A549 (cell line): ENCODE data around the gene C3orf20.

ENCODE experiments used
- ESRRA ChIP-seq: fragments of 150-350 bp; IDR thresholded peaks from 2 replicates; pipeline ENCODE4 v1.6.1; 2014; ENCODE audit warnings: mild to moderate bottlenecking, low read length, borderline replicate concordance
- HDAC2 ChIP-seq: fragments of 200-600 bp; sonication (generic); IDR thresholded peaks from 2 replicates; pipeline ENCODE4 v1.6.1; 2016
- NFE2L2 ChIP-seq: fragments of 150-350 bp; conservative IDR thresholded peaks from 2 replicates; pipeline ENCODE4 v1.6.1; 2014; ENCODE audit warnings: low read length
- NR3C1 ChIP-seq: fragments of >200 bp; sonication (Bioruptor Twin); formaldehyde crosslinking; IDR thresholded peaks from 3 replicates; pipeline ENCODE4 v1.6.1; 2017
- POLR2A ChIP-seq: IDR thresholded peaks from 2 replicates; pipeline ENCODE4 v1.6.1; 2012; ENCODE audit warnings: mild to moderate bottlenecking, low read length
- RCOR1 ChIP-seq: fragments of 150-350 bp; IDR thresholded peaks from 2 replicates; pipeline ENCODE4 v1.6.1; 2014; ENCODE audit warnings: antibody characterized with exemption, low read length, low read depth
- RFX5 ChIP-seq: fragments of 450-650 bp; IDR thresholded peaks from 2 replicates; pipeline ENCODE4 v1.7.1; 2014; ENCODE audit warnings: antibody characterized with exemption, mild to moderate bottlenecking, moderate library complexity
- TF ChIP-seq, protein P1 (sequence below): fragments of >200 bp; sonication (Bioruptor Twin); formaldehyde crosslinking; IDR thresholded peaks from 3 replicates; pipeline ENCODE4 v1.5.1; 2016
- TF ChIP-seq, protein P2 (sequence below): fragments of 250-450 bp; sonication (Bioruptor Pico); IDR thresholded peaks from 2 replicates; pipeline ENCODE4 v1.5.0; 2021; ENCODE audit warnings: mild to moderate bottlenecking, moderate library complexity, borderline replicate concordance
- TF ChIP-seq, protein P3 (sequence below): IDR thresholded peaks from 2 replicates; pipeline ENCODE4 v1.6.1; 2012

DNA sequence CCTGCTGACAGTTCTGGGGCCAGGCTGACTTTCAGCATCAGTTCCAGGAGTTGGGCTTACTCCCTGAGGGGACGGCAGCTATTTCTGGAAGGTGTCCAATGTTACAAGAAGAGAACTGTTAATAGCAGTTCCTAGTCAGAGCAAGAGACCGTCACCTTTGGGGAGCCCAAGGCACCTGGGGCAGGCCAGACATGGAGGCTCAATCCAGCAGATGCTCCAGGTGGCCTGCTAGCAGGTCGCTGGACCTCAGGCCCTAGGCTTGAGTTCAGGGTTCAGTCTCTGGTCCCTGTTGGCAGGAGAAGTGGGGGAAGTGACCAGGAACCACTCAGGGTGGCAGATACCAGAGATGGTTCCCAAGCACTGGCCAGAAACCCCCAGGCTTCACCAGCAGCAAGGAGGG lies 25.9 kb downstream of the C3orf20 start:
- TF ChIP-seq, protein P1, sequence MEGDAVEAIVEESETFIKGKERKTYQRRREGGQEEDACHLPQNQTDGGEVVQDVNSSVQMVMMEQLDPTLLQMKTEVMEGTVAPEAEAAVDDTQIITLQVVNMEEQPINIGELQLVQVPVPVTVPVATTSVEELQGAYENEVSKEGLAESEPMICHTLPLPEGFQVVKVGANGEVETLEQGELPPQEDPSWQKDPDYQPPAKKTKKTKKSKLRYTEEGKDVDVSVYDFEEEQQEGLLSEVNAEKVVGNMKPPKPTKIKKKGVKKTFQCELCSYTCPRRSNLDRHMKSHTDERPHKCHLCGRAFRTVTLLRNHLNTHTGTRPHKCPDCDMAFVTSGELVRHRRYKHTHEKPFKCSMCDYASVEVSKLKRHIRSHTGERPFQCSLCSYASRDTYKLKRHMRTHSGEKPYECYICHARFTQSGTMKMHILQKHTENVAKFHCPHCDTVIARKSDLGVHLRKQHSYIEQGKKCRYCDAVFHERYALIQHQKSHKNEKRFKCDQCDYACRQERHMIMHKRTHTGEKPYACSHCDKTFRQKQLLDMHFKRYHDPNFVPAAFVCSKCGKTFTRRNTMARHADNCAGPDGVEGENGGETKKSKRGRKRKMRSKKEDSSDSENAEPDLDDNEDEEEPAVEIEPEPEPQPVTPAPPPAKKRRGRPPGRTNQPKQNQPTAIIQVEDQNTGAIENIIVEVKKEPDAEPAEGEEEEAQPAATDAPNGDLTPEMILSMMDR, result no peak
- TF ChIP-seq RFX5 (no peak), NFE2L2 (no peak), ESRRA (no peak), NR3C1 (no peak), RCOR1 (no peak), HDAC2 (no peak), POLR2A (no peak)
- TF ChIP-seq, protein P2, sequence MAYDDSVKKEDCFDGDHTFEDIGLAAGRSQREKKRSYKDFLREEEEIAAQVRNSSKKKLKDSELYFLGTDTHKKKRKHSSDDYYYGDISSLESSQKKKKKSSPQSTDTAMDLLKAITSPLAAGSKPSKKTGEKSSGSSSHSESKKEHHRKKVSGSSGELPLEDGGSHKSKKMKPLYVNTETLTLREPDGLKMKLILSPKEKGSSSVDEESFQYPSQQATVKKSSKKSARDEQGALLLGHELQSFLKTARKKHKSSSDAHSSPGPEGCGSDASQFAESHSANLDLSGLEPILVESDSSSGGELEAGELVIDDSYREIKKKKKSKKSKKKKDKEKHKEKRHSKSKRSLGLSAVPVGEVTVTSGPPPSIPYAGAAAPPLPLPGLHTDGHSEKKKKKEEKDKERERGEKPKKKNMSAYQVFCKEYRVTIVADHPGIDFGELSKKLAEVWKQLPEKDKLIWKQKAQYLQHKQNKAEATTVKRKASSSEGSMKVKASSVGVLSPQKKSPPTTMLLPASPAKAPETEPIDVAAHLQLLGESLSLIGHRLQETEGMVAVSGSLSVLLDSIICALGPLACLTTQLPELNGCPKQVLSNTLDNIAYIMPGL (CRISPR knock-in tag), result no peak
- TF ChIP-seq, protein P3, sequence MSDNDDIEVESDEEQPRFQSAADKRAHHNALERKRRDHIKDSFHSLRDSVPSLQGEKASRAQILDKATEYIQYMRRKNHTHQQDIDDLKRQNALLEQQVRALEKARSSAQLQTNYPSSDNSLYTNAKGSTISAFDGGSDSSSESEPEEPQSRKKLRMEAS, result no peak
